HAP-1 (cell line): ENCODE results near the gene BLTP1.

Experiments used
- DNase-seq, 2 experiments: peaks; one replicate each; pipeline ENCODE4 v3.0.0-alpha.2; 2016 to 2020; ENCODE audit warnings: low spot score in 2 of 2
- H3K27me3 ChIP-seq: fragments of 250-450 bp; sonication (Bioruptor Pico); 2 replicates; pipeline ENCODE4 v1.5.1; 2020; ENCODE audit warnings: low read depth, mild to moderate bottlenecking, moderate library complexity
- H3K36me3 ChIP-seq: fragments of 250-450 bp; sonication (Bioruptor Pico); replicated peaks from 2 replicates; pipeline ENCODE4 v1.5.1; 2020; ENCODE audit warnings: mild to moderate bottlenecking
- H3K4me1 ChIP-seq: fragments of 250-450 bp; sonication (Bioruptor Pico); 2 replicates; pipeline ENCODE4 v1.5.1; 2020; ENCODE audit warnings: mild to moderate bottlenecking
- H3K4me3 ChIP-seq: fragments of 250-450 bp; sonication (Bioruptor Pico); 2 replicates; pipeline ENCODE4 v1.5.1; 2020; ENCODE audit warnings: mild to moderate bottlenecking, moderate library complexity
- H3K9me3 ChIP-seq: fragments of 250-450 bp; sonication (Bioruptor Pico); 2 replicates; pipeline ENCODE4 v1.5.1; 2020; ENCODE audit warnings: mild to moderate bottlenecking, moderate library complexity
- in situ Hi-C: fragments of 300-500 bp; cut with MboI; formaldehyde crosslinking; loops from 3 replicates; pipeline ENCODE4 v1.14.3; 2020; ENCODE audit warnings: low sequenced_read_pairs, inconsistent platforms, mixed read lengths

BLTP1 gene

GRCh38 chr4:122140834-122141233 is 11.3 kb upstream of the BLTP1 start:
- H3K4me3 ChIP-seq: no peak overlapping the region
- in situ Hi-C loops: no loop called here
- no peaks in the 10 kb centered on the region for H3K4me1 ChIP-seq
- H3K27me3 ChIP-seq: no peaks in the 10 kb centered on the region; the same call in 1 of the 2 replicates
- no peak for DNase-seq
- no peaks in the 10 kb centered on the region for H3K36me3 ChIP-seq
- no peaks in the 10 kb centered on the region for H3K9me3 ChIP-seq

- Histone ChIP-seq H3K4me3 (no peak overlapping the region), H3K27me3 (no peaks in the 10 kb centered on the region; the same call in 1 of the 2 replicates), H3K9me3 (no peaks in the 10 kb centered on the region), H3K36me3 (no peaks in the 10 kb centered on the region), H3K4me1 (no peaks in the 10 kb centered on the region)
- in situ Hi-C loops: no loop called here
- no peak for DNase-seq
Observed at GRCh38 chr4:122142687-122143086, 9.4 kb upstream of the BLTP1 start.

- Histone ChIP-seq H3K9me3 (no peaks in the 10 kb centered on the region), H3K4me1 (no peaks in the 10 kb centered on the region), H3K27me3 (no peaks in the 10 kb centered on the region), H3K4me3 (no peak overlapping the region), H3K36me3 (no peaks in the 10 kb centered on the region)
- DNase-seq: no peak
- in situ Hi-C loops: no loop called here
Observed at GRCh38 chr4:122146652-122147051, 5.5 kb upstream of the BLTP1 start.

- Histone ChIP-seq H3K27me3 (no peaks in the 10 kb centered on the region), H3K36me3 (no peaks in the 10 kb centered on the region), H3K4me3 (no peak overlapping the region), H3K4me1 (no peaks in the 10 kb centered on the region; the same call in 1 of the 2 replicates), H3K9me3 (no peaks in the 10 kb centered on the region)
- in situ Hi-C loops: no loop called here
- DNase-seq: no peak
Observed at GRCh38 chr4:122150931-122151330, 1.2 kb upstream of the BLTP1 start.

GRCh38 chr4:122152711-122153226 is 638 bp downstream of the BLTP1 start:
- H3K4me3 ChIP-seq: peak overlapping the region; percentile 79
- H3K4me1 ChIP-seq: no peaks in the 10 kb centered on the region; the same call in 1 of the 2 replicates
- H3K36me3 ChIP-seq: 0 out of 2 replicates have a peak, but pooled peaks cover 5% of the 10 kb centered on the region
- in situ Hi-C loops: no loop called here
- no peaks in the 10 kb centered on the region for H3K9me3 ChIP-seq
- DNase-seq: peak; percentile 29 to 51
- no peaks in the 10 kb centered on the region; the same call in 1 of the 2 replicates for H3K27me3 ChIP-seq

- in situ Hi-C loops: no loop called here
- no peaks in the 10 kb centered on the region for H3K9me3 ChIP-seq
- no peaks in the 10 kb centered on the region; the same call in 1 of the 2 replicates for H3K27me3 ChIP-seq
- H3K4me3 ChIP-seq: no peak overlapping the region
- DNase-seq: no peak
- 0 out of 2 replicates have a peak, but pooled peaks cover 5% of the 10 kb centered on the region for H3K36me3 ChIP-seq
- H3K4me1 ChIP-seq: no peaks in the 10 kb centered on the region; the same call in 1 of the 2 replicates
Observed at GRCh38 chr4:122156819-122157218, 4.7 kb downstream of the BLTP1 start.

GRCh38 chr4:122163301-122163700 is 11.2 kb downstream of the BLTP1 start:
- no peaks in the 10 kb centered on the region for H3K36me3 ChIP-seq
- no peaks in the 10 kb centered on the region for H3K4me1 ChIP-seq
- no peaks in the 10 kb centered on the region for H3K9me3 ChIP-seq
- in situ Hi-C loops: no loop called here
- H3K4me3 ChIP-seq: no peak overlapping the region
- no peaks in the 10 kb centered on the region for H3K27me3 ChIP-seq
- no peak for DNase-seq

- no peak overlapping the region for H3K4me3 ChIP-seq
- H3K27me3 ChIP-seq: no peaks in the 10 kb centered on the region
- in situ Hi-C loops: no loop called here
- no peak for DNase-seq
- no peaks in the 10 kb centered on the region for H3K9me3 ChIP-seq
- H3K4me1 ChIP-seq: no peaks in the 10 kb centered on the region
- no peaks in the 10 kb centered on the region for H3K36me3 ChIP-seq
Observed at GRCh38 chr4:122163767-122164166, 11.6 kb downstream of the BLTP1 start.

GRCh38 chr4:122167369-122167768 is 15.2 kb downstream of the BLTP1 start:
- Histone ChIP-seq H3K36me3 (no peaks in the 10 kb centered on the region), H3K9me3 (no peaks in the 10 kb centered on the region), H3K4me1 (no peaks in the 10 kb centered on the region), H3K27me3 (no peaks in the 10 kb centered on the region), H3K4me3 (no peak overlapping the region)
- no peak for DNase-seq
- in situ Hi-C loops: no loop called here

- H3K4me1 ChIP-seq: no peaks in the 10 kb centered on the region
- H3K27me3 ChIP-seq: no peaks in the 10 kb centered on the region
- H3K36me3 ChIP-seq: peaks cover 4% of the 10 kb centered on the region; the same call in 1 of the 2 replicates
- in situ Hi-C loops: no loop called here
- no peak overlapping the region for H3K4me3 ChIP-seq
- no peaks in the 10 kb centered on the region for H3K9me3 ChIP-seq
- DNase-seq: no peak
Observed at GRCh38 chr4:122170775-122171174, 18.6 kb downstream of the BLTP1 start.

- Histone ChIP-seq H3K4me1 (no peaks in the 10 kb centered on the region), H3K27me3 (no peaks in the 10 kb centered on the region), H3K9me3 (no peaks in the 10 kb centered on the region), H3K36me3 (peaks cover 4% of the 10 kb centered on the region; the same call in 1 of the 2 replicates), H3K4me3 (no peak overlapping the region)
- in situ Hi-C loops: no loop called here
- no peak for DNase-seq
Observed at GRCh38 chr4:122171323-122171722, 19.2 kb downstream of the BLTP1 start.

GRCh38 chr4:122172266-122172665 is 20.1 kb downstream of the BLTP1 start:
- DNase-seq: no peak
- no peaks in the 10 kb centered on the region for H3K27me3 ChIP-seq
- H3K4me3 ChIP-seq: no peak overlapping the region
- peaks cover 8% of the 10 kb centered on the region; the same call in 1 of the 2 replicates for H3K36me3 ChIP-seq
- H3K4me1 ChIP-seq: no peaks in the 10 kb centered on the region
- in situ Hi-C loops: no loop called here
- H3K9me3 ChIP-seq: no peaks in the 10 kb centered on the region

- DNase-seq: no peak
- no peaks in the 10 kb centered on the region for H3K27me3 ChIP-seq
- no peak overlapping the region for H3K4me3 ChIP-seq
- peaks cover 13% of the 10 kb centered on the region for H3K36me3 ChIP-seq
- no peaks in the 10 kb centered on the region for H3K4me1 ChIP-seq
- H3K9me3 ChIP-seq: no peaks in the 10 kb centered on the region
- in situ Hi-C loops: no loop called here
Observed at GRCh38 chr4:122178961-122179360, 26.8 kb downstream of the BLTP1 start.

- Histone ChIP-seq H3K36me3 (no peaks in the 10 kb centered on the region), H3K9me3 (no peaks in the 10 kb centered on the region), H3K4me1 (no peaks in the 10 kb centered on the region), H3K27me3 (no peaks in the 10 kb centered on the region), H3K4me3 (no peak overlapping the region)
- in situ Hi-C loops: no loop called here
- DNase-seq: no peak
Observed at GRCh38 chr4:122195718-122196117, 43.6 kb downstream of the BLTP1 start.
